HCT116 (cell line): Measurements from ENCODE around the gene SLC39A1. TPM values are rescaled to one million over a fixed set of nuclear protein-coding genes. Genes with fewer than 3 reads are reported as not detected.

Experiments
- ATAC-seq: fragments of 200-7000 bp; cut with Tn5 transposase; 2 replicates; pipeline ENCODE4 v1.9.1; 2020; ENCODE audit warnings: mild to moderate bottlenecking, moderate library complexity
- BruUV-seq: library from RNA; stranded (reverse); fragments of 400-500 nt; replicated peaks from 2 replicates; lab custom pipeline; 2021; lab: Mats Ljungman, UMichigan
- CTCF ChIA-PET: fragments of 300-600 bp; sonication (Branson Sonifier 250); formaldehyde crosslinking; loops from one replicate; lab custom pipeline; 2021; ENCODE audit warnings: antibody characterized with exemption; lab: Charles Lee
- POLR2A ChIA-PET: fragments of 300-600, 350-600 bp; sonication (Branson Sonifier 250); formaldehyde crosslinking; loops from one replicate; lab custom pipeline; 2021; ENCODE audit warnings: antibody characterized with exemption; lab: Charles Lee
- RAD21 ChIA-PET, 2 experiments: fragments of 300-600 bp; sonication (Branson Sonifier 250); formaldehyde crosslinking; loops; one replicate each; lab custom pipeline; 2023; ENCODE audit warnings: low total read pairs in 2 of 2; ENCODE audit not compliant: uncharacterized antibody in 2 of 2, unreplicated experiment in 2 of 2, low non-redundant PET in 1 of 2; lab: Charles Lee
- DNase-seq: peaks from one replicate; pipeline ENCODE4 v3.0.0-alpha.2; 2010; ENCODE audit warnings: low read depth, low spot score
- H2AFZ ChIP-seq: fragments of 200-600 bp; shearing (Covaris generic), sonication (generic); 2 replicates; pipeline ENCODE4 v1.6.1; 2017; ENCODE audit warnings: low read depth, mixed run types, mixed read lengths, antibody characterized with exemption, low read length; ENCODE audit not compliant: poor library complexity, severe bottlenecking
- H3K27ac ChIP-seq: 2 replicates; pipeline ENCODE4 v1.5.1; 2012; ENCODE audit warnings: low read depth, low read length
- H3K27me3 ChIP-seq: fragments of 200-600 bp; sonication (generic); 2 replicates; pipeline ENCODE4 v1.6.1; 2016; ENCODE audit warnings: mixed run types, low read length, mixed read lengths; ENCODE audit not compliant: insufficient read depth
- H3K36me3 ChIP-seq, 2 experiments: fragments of 200-500 bp in 1 of 2; fragments of 200-600 bp in 1 of 2; sonication (Bioruptor generic) in 1 of 2; sonication (generic) in 1 of 2; 2 replicates each; pipeline versions ENCODE4 v1.5.1 to v1.6.1; 2014 to 2016; ENCODE audit warnings: low read length in 2 of 2, inconsistent platforms in 1 of 2, mixed read lengths in 1 of 2, mixed run types in 1 of 2; ENCODE audit not compliant: insufficient read depth in 2 of 2, control insufficient read depth in 1 of 2
- H3K4me1 ChIP-seq, 2 experiments: fragments of 200-600 bp in 1 of 2; sonication (generic) in 1 of 2; 2 replicates each; pipeline versions ENCODE4 v1.5.1 to v1.6.1; 2012 to 2017; ENCODE audit warnings: low read length in 2 of 2, inconsistent platforms in 1 of 2, mild to moderate bottlenecking in 1 of 2, mixed read lengths in 1 of 2, mixed run types in 1 of 2, moderate library complexity in 1 of 2; ENCODE audit not compliant: insufficient read depth in 2 of 2, control insufficient read depth in 1 of 2
- H3K4me2 ChIP-seq: fragments of 200-600 bp; sonication (generic); 2 replicates; pipeline ENCODE4 v1.6.1; 2017; ENCODE audit warnings: mixed run types, low read length, mixed read lengths
- H3K4me3 ChIP-seq, 2 experiments: fragments of 200-600 bp in 1 of 2; sonication (generic) in 1 of 2; replicated peaks in 1 of 2; 2 replicates each; pipeline ENCODE4 v1.5.1; 2011 to 2016; ENCODE audit warnings: low read length in 2 of 2, control low read depth in 1 of 2, low read depth in 1 of 2, mild to moderate bottlenecking in 1 of 2, mixed read lengths in 1 of 2, mixed run types in 1 of 2
- H3K79me2 ChIP-seq: fragments of 200-600 bp; sonication (generic); 2 replicates; pipeline ENCODE4 v1.6.1; 2017; ENCODE audit warnings: mild to moderate bottlenecking, mixed run types, low read length, moderate library complexity, mixed read lengths; ENCODE audit not compliant: insufficient read depth
- H3K9ac ChIP-seq: fragments of 200-600 bp; sonication (generic); 2 replicates; pipeline ENCODE4 v1.6.1; 2016; ENCODE audit warnings: low read length, mixed read lengths
- H3K9me2 ChIP-seq: fragments of 200-600 bp; sonication (generic), shearing (Covaris generic); 2 replicates; pipeline ENCODE4 v1.6.1; 2017; ENCODE audit warnings: mixed run types, mild to moderate bottlenecking, moderate library complexity; ENCODE audit not compliant: insufficient read depth
- H3K9me3 ChIP-seq, 2 experiments: fragments of 200-500 bp in 1 of 2; fragments of 200-600 bp in 1 of 2; sonication (Bioruptor generic) in 1 of 2; sonication (generic) in 1 of 2; 2 replicates each; pipeline ENCODE4 v1.6.1; 2014 to 2017; ENCODE audit warnings: low read length in 2 of 2, mixed read lengths in 2 of 2, inconsistent platforms in 1 of 2, low read depth in 1 of 2, mild to moderate bottlenecking in 1 of 2, mixed run types in 1 of 2, moderate library complexity in 1 of 2; ENCODE audit not compliant: control insufficient read depth in 1 of 2, insufficient read depth in 1 of 2
- H4K20me1 ChIP-seq: fragments of 200-600 bp; sonication (generic), shearing (Covaris generic); 2 replicates; pipeline ENCODE4 v1.6.1; 2017; ENCODE audit warnings: mixed run types, mild to moderate bottlenecking, moderate library complexity; ENCODE audit not compliant: insufficient read depth
- EGR1 ChIP-seq: IDR thresholded peaks from 2 replicates; pipeline ENCODE4 v1.6.1; 2012; ENCODE audit warnings: low read depth
- EZH2phosphoT487 ChIP-seq: fragments of 200-600 bp; IDR thresholded peaks from 2 replicates; pipeline ENCODE4 v1.6.1; 2018; ENCODE audit warnings: antibody characterized with exemption, borderline replicate concordance
- intact Hi-C: fragments of 100-400 bp; cut with micrococcal nuclease; formaldehyde crosslinking; loops from 2 replicates; pipeline ENCODE4 v1.10.0; 2022
- total RNA-seq: library from RNA; stranded (reverse); gene quantifications from one replicate; pipeline ENCODE4 v1.2.1, GENCODE V29; 2021; ENCODE audit not compliant: unreplicated experiment
- TF ChIP-seq, protein P1 (sequence below): IDR thresholded peaks from 2 replicates; pipeline ENCODE4 v1.6.1; 2011; ENCODE audit warnings: mild to moderate bottlenecking, low read length, moderate library complexity; ENCODE audit not compliant: insufficient replicate concordance; ENCODE audit errors: extremely low read depth

The SLC39A1 gene
- total RNA-seq, 1 experiment from 2014 or later, result 51.5 TPM

DNA sequence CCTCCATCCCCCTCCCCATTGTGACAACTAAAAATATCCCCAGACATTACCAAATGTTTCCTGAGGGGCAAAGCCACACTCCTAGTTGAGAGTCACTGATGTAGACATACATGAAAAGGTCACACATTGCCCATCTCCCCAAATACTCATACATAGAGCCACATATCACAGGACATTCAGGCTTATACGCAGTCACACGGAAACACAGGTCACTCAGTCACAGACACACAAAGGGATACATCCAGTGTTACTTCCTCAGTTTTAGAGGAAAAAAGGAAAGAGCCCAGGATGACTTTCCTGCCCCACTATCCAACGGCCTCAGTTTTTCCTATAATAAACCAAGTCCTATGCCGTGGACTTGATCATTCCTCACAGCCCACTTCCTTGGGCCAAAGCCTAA lies 1.9 kb downstream of the SLC39A1 start (continued):
- TF ChIP-seq, protein P1, sequence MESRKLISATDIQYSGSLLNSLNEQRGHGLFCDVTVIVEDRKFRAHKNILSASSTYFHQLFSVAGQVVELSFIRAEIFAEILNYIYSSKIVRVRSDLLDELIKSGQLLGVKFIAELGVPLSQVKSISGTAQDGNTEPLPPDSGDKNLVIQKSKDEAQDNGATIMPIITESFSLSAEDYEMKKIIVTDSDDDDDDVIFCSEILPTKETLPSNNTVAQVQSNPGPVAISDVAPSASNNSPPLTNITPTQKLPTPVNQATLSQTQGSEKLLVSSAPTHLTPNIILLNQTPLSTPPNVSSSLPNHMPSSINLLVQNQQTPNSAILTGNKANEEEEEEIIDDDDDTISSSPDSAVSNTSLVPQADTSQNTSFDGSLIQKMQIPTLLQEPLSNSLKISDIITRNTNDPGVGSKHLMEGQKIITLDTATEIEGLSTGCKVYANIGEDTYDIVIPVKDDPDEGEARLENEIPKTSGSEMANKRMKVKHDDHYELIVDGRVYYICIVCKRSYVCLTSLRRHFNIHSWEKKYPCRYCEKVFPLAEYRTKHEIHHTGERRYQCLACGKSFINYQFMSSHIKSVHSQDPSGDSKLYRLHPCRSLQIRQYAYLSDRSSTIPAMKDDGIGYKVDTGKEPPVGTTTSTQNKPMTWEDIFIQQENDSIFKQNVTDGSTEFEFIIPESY, result no peak
- TF ChIP-seq EZH2phosphoT487, result no peak

DNA sequence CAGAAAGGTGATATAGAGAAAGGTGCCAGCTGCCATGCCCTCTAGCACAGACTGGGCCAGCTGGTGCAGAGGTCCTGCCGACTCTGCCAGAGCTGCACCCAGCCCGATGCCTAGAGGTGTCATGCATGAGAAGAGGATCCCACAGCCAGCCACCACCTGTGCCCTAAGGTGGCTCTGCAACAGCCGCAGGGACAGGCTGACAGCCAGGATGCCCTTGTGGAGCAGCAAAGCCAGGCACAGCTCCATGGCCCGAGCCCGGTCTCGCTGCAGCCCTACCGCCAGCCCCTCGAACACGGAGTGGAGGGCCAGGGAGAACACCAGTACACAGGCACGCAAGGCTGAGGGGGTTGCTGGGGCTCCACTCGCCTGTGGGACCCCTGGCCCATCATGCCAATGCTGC lies 3.1 kb downstream of the SLC39A1 start:
- CTCF ChIA-PET, result no interaction called here
- intact Hi-C loops, result loop anchor here (5.0 kb wide), 1 partner anchor 178 kb away; no protein-coding TSS in a partner anchor

More for the DNA sequence above, 3.1 kb downstream of the SLC39A1 start:
- no TSS peak for BruUV-seq
- no peak for DNase-seq
- Histone ChIP-seq H3K9ac (no peak overlapping the region), H3K9me3 (no peaks in the 10 kb centered on the region), H2AFZ (no peak overlapping the region), H3K27me3 (no peaks in the 10 kb centered on the region), H3K79me2 (peaks cover 54% of the 10 kb centered on the region), H3K4me2 (no peak overlapping the region), H3K4me1 (peaks cover 19 to 49% of the 10 kb centered on the region in 2 experiments), H3K9me2 (no peaks in the 10 kb centered on the region), H3K36me3 (peaks cover 5 to 11% of the 10 kb centered on the region in 2 experiments; a peak in 1 of 4 replicates)
- RAD21 ChIA-PET, result no interaction called here
- POLR2A ChIA-PET, result no interaction called here
- no peak for ATAC-seq
- TF ChIP-seq EGR1, result no peak
- TF ChIP-seq, protein P1, result no peak
- TF ChIP-seq, all 23 proteins: peak for 0
- H3K27ac ChIP-seq, result no peak overlapping the region
- H4K20me1 ChIP-seq, result no peaks in the 10 kb centered on the region
- H3K4me3 ChIP-seq, result no peak overlapping the region
